Esophagus muscularis mucosa (tissue), 2 donors: ENCODE data around the gene CASKIN1.

Experiments used
- POLR2A ChIP-seq: fragments of 450-650 bp; IDR thresholded peaks from one replicate; pipeline ENCODE4 v1.6.1; 2017; ENCODE audit warnings: antibody characterized with exemption, moderate library complexity, mild to moderate bottlenecking, low read depth
- POLR2AphosphoS5 ChIP-seq, 2 donors: sonication (generic); formaldehyde crosslinking; IDR thresholded peaks; one replicate each; pipeline ENCODE4 v1.6.1; 2017; ENCODE audit warnings: antibody characterized with exemption in 2 of 2

- no peak for TF ChIP-seq POLR2A
- TF ChIP-seq POLR2AphosphoS5 (IDR thresholded peaks at IDR 0.05): no peak
These were observed 40.2 kb downstream of the CASKIN1 start for GRCh38 chr16:2155977-2156848.
